MCF 10A (cell line): ENCODE data around the gene ATP1B2. TPM values are rescaled to one million over a fixed set of nuclear protein-coding genes. Genes with fewer than 3 reads are reported as not detected.

ENCODE experiments used
- BruUV-seq: library from RNA; stranded (reverse); fragments of 400-500 nt; replicated peaks from 2 replicates; lab custom pipeline; 2021; lab: Mats Ljungman, UMichigan
- CTCF ChIA-PET: fragments of 300-600 bp; sonication (Branson Sonifier 250); formaldehyde crosslinking; extraction: SDS; loops from one replicate; lab custom pipeline; 2021; ENCODE audit warnings: antibody characterized with exemption, inconsistent platforms; lab: Yijun Ruan, JAX
- POLR2A ChIA-PET: fragments of 300-600, 350-650 bp; sonication (Branson Sonifier 250); formaldehyde crosslinking; extraction: SDS; loops from one replicate; lab custom pipeline; 2020; ENCODE audit warnings: antibody characterized with exemption, inconsistent platforms; lab: Yijun Ruan, JAX
- DNase-seq: peaks from one replicate; pipeline ENCODE4 v3.0.0-alpha.2; 2018; ENCODE audit not compliant: unreplicated experiment
- H3K27ac Mint-ChIP-seq: one replicate; pipeline ENCODE4 v1.8.0; 2022; ENCODE audit warnings: mild to moderate bottlenecking, low read depth, mixed read lengths; ENCODE audit not compliant: unreplicated experiment
- H3K27me3 Mint-ChIP-seq: one replicate; pipeline ENCODE4 v1.8.0; 2022; ENCODE audit warnings: mixed read lengths; ENCODE audit not compliant: insufficient read depth, unreplicated experiment
- H3K36me3 Mint-ChIP-seq: one replicate; pipeline ENCODE4 v1.8.0; 2022; ENCODE audit warnings: mild to moderate bottlenecking, moderate library complexity, mixed read lengths; ENCODE audit not compliant: insufficient read depth, unreplicated experiment
- H3K4me1 Mint-ChIP-seq: one replicate; pipeline ENCODE4 v1.8.0; 2022; ENCODE audit warnings: mixed read lengths; ENCODE audit not compliant: insufficient read depth, unreplicated experiment
- H3K4me3 Mint-ChIP-seq: one replicate; pipeline ENCODE4 v1.8.0; 2022; ENCODE audit warnings: mild to moderate bottlenecking, moderate library complexity, mixed read lengths; ENCODE audit not compliant: unreplicated experiment
- H3K9me3 Mint-ChIP-seq: one replicate; pipeline ENCODE4 v1.8.0; 2022; ENCODE audit warnings: mixed read lengths; ENCODE audit not compliant: unreplicated experiment
- CTCF ChIP-seq: fragments of 200-600 bp; IDR thresholded peaks from one replicate; pipeline ENCODE4 v1.8.0; 2022; ENCODE audit warnings: antibody characterized with exemption, mild to moderate bottlenecking; ENCODE audit not compliant: unreplicated experiment
- intact Hi-C: fragments of 100-400 bp; cut with micrococcal nuclease; formaldehyde crosslinking; loops from 2 replicates; pipeline ENCODE4 v1.14.1; 2022
- total RNA-seq: library from RNA; stranded (reverse); gene quantifications from 2 replicates; pipeline ENCODE4 v1.2.3, GENCODE V29; 2022

The ATP1B2 gene
- total RNA-seq, 1 experiment from 2014 or later: not detected

- no peak for TF ChIP-seq CTCF
- Mint-ChIP-seq H3K4me1 (no peaks in the 10 kb centered on the region), H3K27me3 (no peaks in the 10 kb centered on the region), H3K4me3 (no peak overlapping the region), H3K36me3 (no peaks in the 10 kb centered on the region), H3K27ac (no peak overlapping the region), H3K9me3 (no peaks in the 10 kb centered on the region)
- DNase-seq: no peak
- ChIA-PET CTCF (interaction anchor here (0.6 to 4.4 kb wide), 19 partner anchors 10 to 243 kb away, joined by 3 to 48 read pairs (median 5); partner anchors contain the start of genes ATP1B2, SENP3, TP53 and WRAP53), POLR2A (interaction anchor here (1.1 to 12.8 kb wide), 5 partner anchors 17 to 55 kb away, joined by 3 to 208 read pairs (median 4); partner anchors contain the start of genes FXR2, SOX15, TP53 and WRAP53)
- BruUV-seq: no TSS peak
- intact Hi-C loops: loop anchor here (1.0 kb wide), 1 partner anchor 57 kb away; the partner anchor contains the start of gene WRAP53
Measured at GRCh38 chr17:7631398-7632380, 19.0 kb upstream of the ATP1B2 start.

DNA sequence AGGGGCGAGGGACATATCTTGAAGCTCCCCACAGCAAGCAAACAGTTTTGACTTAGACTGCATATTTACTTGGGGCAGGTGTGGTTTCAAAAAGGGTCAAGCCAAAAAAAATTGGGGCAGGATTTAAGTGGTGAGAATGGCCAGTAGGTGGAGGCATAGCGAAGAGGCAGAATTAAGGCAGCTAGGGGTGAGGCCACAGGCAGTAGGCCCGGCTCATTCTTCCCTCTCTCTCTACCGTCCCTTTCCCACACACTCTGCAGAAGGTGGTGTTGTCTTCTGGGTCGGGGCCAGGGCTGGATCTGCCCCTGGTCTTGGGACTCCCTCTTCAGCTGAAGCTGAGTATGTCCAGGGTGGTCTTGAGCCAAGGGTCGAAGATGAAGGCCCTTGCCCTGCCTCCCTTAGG lies 18.2 kb upstream of the ATP1B2 start:
- Mint-ChIP-seq H3K4me1 (no peaks in the 10 kb centered on the region), H3K36me3 (no peaks in the 10 kb centered on the region), H3K27me3 (no peaks in the 10 kb centered on the region), H3K9me3 (no peaks in the 10 kb centered on the region), H3K4me3 (no peak overlapping the region), H3K27ac (no peak overlapping the region)
- intact Hi-C loops: loop anchor here (1.0 kb wide), 1 partner anchor 56 kb away; the partner anchor contains the start of gene WRAP53
- ChIA-PET CTCF (interaction anchor here (0.6 to 4.4 kb wide), 23 partner anchors 9 to 308 kb away, joined by 3 to 48 read pairs (median 5); partner anchors contain the start of genes ATP1B2, SENP3, TP53 and WRAP53), POLR2A (interaction anchor here (1.1 to 12.8 kb wide), 4 partner anchors 18 to 55 kb away, joined by 4 to 208 read pairs (median 6); partner anchors contain the start of genes FXR2, SOX15, TP53 and WRAP53)
- DNase-seq: peak; percentile 69
- no TSS peak for BruUV-seq
- peak; percentile 63 for TF ChIP-seq CTCF

DNA sequence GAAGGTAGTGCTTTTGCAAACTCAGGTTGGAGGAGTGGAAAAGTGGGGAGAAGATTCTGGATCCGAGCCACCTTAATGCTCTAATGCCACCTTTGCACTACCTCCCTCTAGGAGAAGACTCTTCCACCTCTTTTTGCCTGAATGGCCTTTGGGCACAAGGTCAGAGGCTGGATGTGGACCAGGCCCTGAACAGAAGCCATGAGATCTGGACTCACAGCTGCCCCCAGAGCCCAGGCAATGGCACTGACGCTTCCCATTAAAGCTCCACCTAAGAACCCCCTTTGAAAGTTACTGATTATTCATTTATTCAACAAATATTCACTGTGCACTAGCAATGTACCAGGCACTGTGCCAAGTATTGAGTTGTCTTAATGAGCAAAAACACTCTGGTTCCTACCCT lies 17.6 kb upstream of the ATP1B2 start:
- H3K4me3 Mint-ChIP-seq: no peak overlapping the region
- H3K4me1 Mint-ChIP-seq: no peaks in the 10 kb centered on the region
- BruUV-seq: no TSS peak
- H3K27ac Mint-ChIP-seq: no peak overlapping the region
- no peaks in the 10 kb centered on the region for H3K36me3 Mint-ChIP-seq
- intact Hi-C loops: no loop called here
- H3K9me3 Mint-ChIP-seq: no peaks in the 10 kb centered on the region
- DNase-seq: no peak
- POLR2A ChIA-PET: interaction anchor here (1.1 to 12.8 kb wide), 3 partner anchors 34 to 54 kb away, joined by 4 to 208 read pairs (median 4); partner anchors contain the start of genes SOX15, TP53 and WRAP53
- CTCF ChIA-PET: interaction anchor here (0.6 to 4.4 kb wide), 18 partner anchors 9 to 309 kb away, joined by 3 to 48 read pairs (median 5); partner anchors contain the start of genes ATP1B2, TP53 and WRAP53
- no peaks in the 10 kb centered on the region for H3K27me3 Mint-ChIP-seq
- TF ChIP-seq CTCF: no peak
